NCI-H1436 (cell line): Measurements from ENCODE around the gene PRPF6.
"Not testable (repeated sequence)": the region's sequence is repeated elsewhere in the genome, so short reads cannot be mapped to it uniquely, and the experiment has no call there.

Source experiments
- DNase-seq: peaks from one replicate; lab custom pipeline; 2025; lab: John Stamatoyannopoulos, UW

Gene PRPF6

GRCh38 chr20:63960654-63961621 is 20.0 kb upstream of the PRPF6 start:
- DNase-seq = not testable (repeated sequence)

- no peak for DNase-seq
Observed at GRCh38 chr20:63961664-63962425, 19.1 kb upstream of the PRPF6 start.

- DNase-seq = no peak
Observed at GRCh38 chr20:63962426-63963347, 18.2 kb upstream of the PRPF6 start.

GRCh38 chr20:63963348-63963741 is 17.6 kb upstream of the PRPF6 start:
- no peak for DNase-seq

- DNase-seq = no peak
Observed at GRCh38 chr20:63963784-63964301, 17.1 kb upstream of the PRPF6 start.

- no peak for DNase-seq
Observed at GRCh38 chr20:63964412-63964811, 16.5 kb upstream of the PRPF6 start.

GRCh38 chr20:63966172-63966943 is 14.6 kb upstream of the PRPF6 start:
- no peak for DNase-seq

GRCh38 chr20:63966944-63967322 is 14.0 kb upstream of the PRPF6 start:
- no peak for DNase-seq

GRCh38 chr20:63967330-63968135 is 13.4 kb upstream of the PRPF6 start:
- no peak for DNase-seq

GRCh38 chr20:63968136-63968927 is 12.6 kb upstream of the PRPF6 start:
- DNase-seq = no peak

- DNase-seq = no peak
Observed at GRCh38 chr20:63968928-63969760, 11.8 kb upstream of the PRPF6 start.

- peak; percentile 48 for DNase-seq
Observed at GRCh38 chr20:63969838-63970713, 10.9 kb upstream of the PRPF6 start, which contains the start of gene ZNF512B. Gene ZNF512B (minus strand): TSS chr20:63969930. CDS start chr20:63967950, 1,980 bp downstream.

- DNase-seq = no peak
Observed at GRCh38 chr20:63970714-63971431, 10.1 kb upstream of the PRPF6 start.

- not testable (repeated sequence) for DNase-seq
Observed at GRCh38 chr20:63971960-63972311, 9.0 kb upstream of the PRPF6 start.

- DNase-seq = no peak
Observed at GRCh38 chr20:63972312-63973159, 8.4 kb upstream of the PRPF6 start.

GRCh38 chr20:63973160-63973479 is 7.8 kb upstream of the PRPF6 start:
- no peak for DNase-seq
